ENCODE measurements around the gene VPS9D1.

The VPS9D1 gene

GRCh38 chr16:89744813-89745212 is 24.1 kb upstream of the VPS9D1 start:
- Histone ChIP-seq H3K4me1 (ENCODE audit: insufficient read depth, low read length) (no peaks in the 10 kb centered on the region), H3K9me3 (ENCODE audit: insufficient read depth, low read depth, low read length) (no peaks in the 10 kb centered on the region), H3K27me3 (ENCODE audit: insufficient read depth, low read length) (no peaks in the 10 kb centered on the region), H3K36me3 (ENCODE audit: insufficient read depth, low read depth, low read length) (peaks cover 91% of the 10 kb centered on the region), H3K9ac (ENCODE audit: low read depth, low read length) (no peak overlapping the region), H3K27ac (ENCODE audit: low read length) (no peak overlapping the region), H3K4me3 (ENCODE audit: low read length) (no peak overlapping the region)

- H3K27ac ChIP-seq (ENCODE audit: low read length): no peak overlapping the region
- H3K9me3 ChIP-seq (ENCODE audit: insufficient read depth, low read depth, low read length): no peaks in the 10 kb centered on the region
- H3K36me3 ChIP-seq (ENCODE audit: insufficient read depth, low read depth, low read length): peaks cover 91% of the 10 kb centered on the region
- H3K4me3 ChIP-seq (ENCODE audit: low read length): no peak overlapping the region
- no peaks in the 10 kb centered on the region for H3K4me1 ChIP-seq (ENCODE audit: insufficient read depth, low read length)
- no peaks in the 10 kb centered on the region for H3K27me3 ChIP-seq (ENCODE audit: insufficient read depth, low read length)
- no peak overlapping the region for H3K9ac ChIP-seq (ENCODE audit: low read depth, low read length)
Observed at GRCh38 chr16:89742948-89743347, 22.2 kb upstream of the VPS9D1 start.

- no peak overlapping the region for H3K27ac ChIP-seq (ENCODE audit: low read length)
- H3K9ac ChIP-seq (ENCODE audit: low read depth, low read length): no peak overlapping the region
- peaks cover 94% of the 10 kb centered on the region for H3K36me3 ChIP-seq (ENCODE audit: insufficient read depth, low read depth, low read length)
- no peaks in the 10 kb centered on the region for H3K27me3 ChIP-seq (ENCODE audit: insufficient read depth, low read length)
- no peaks in the 10 kb centered on the region for H3K9me3 ChIP-seq (ENCODE audit: insufficient read depth, low read depth, low read length)
- H3K4me1 ChIP-seq (ENCODE audit: insufficient read depth, low read length): no peaks in the 10 kb centered on the region
- no peak overlapping the region for H3K4me3 ChIP-seq (ENCODE audit: low read length)
Observed at GRCh38 chr16:89741342-89742014, 20.8 kb upstream of the VPS9D1 start.

- H3K27me3 ChIP-seq (ENCODE audit: insufficient read depth, low read length): no peaks in the 10 kb centered on the region
- peaks cover 91% of the 10 kb centered on the region for H3K36me3 ChIP-seq (ENCODE audit: insufficient read depth, low read depth, low read length)
- H3K27ac ChIP-seq (ENCODE audit: low read length): no peak overlapping the region
- no peaks in the 10 kb centered on the region for H3K9me3 ChIP-seq (ENCODE audit: insufficient read depth, low read depth, low read length)
- no peaks in the 10 kb centered on the region for H3K4me1 ChIP-seq (ENCODE audit: insufficient read depth, low read length)
- H3K9ac ChIP-seq (ENCODE audit: low read depth, low read length): no peak overlapping the region
- no peak overlapping the region for H3K4me3 ChIP-seq (ENCODE audit: low read length)
Observed at GRCh38 chr16:89739383-89739782, 18.7 kb upstream of the VPS9D1 start.

- Histone ChIP-seq H3K9ac (ENCODE audit: low read depth, low read length) (no peak overlapping the region), H3K9me3 (ENCODE audit: insufficient read depth, low read depth, low read length) (no peaks in the 10 kb centered on the region), H3K4me1 (ENCODE audit: insufficient read depth, low read length) (no peaks in the 10 kb centered on the region), H3K27ac (ENCODE audit: low read length) (no peak overlapping the region), H3K36me3 (ENCODE audit: insufficient read depth, low read depth, low read length) (peaks cover 91% of the 10 kb centered on the region), H3K27me3 (ENCODE audit: insufficient read depth, low read length) (no peaks in the 10 kb centered on the region), H3K4me3 (ENCODE audit: low read length) (no peak overlapping the region)
Observed at GRCh38 chr16:89738538-89739317, 18.0 kb upstream of the VPS9D1 start.

GRCh38 chr16:89738072-89738377 is 17.3 kb upstream of the VPS9D1 start:
- Histone ChIP-seq H3K9me3 (ENCODE audit: insufficient read depth, low read depth, low read length) (no peaks in the 10 kb centered on the region), H3K9ac (ENCODE audit: low read depth, low read length) (no peak overlapping the region), H3K27ac (ENCODE audit: low read length) (no peak overlapping the region), H3K4me1 (ENCODE audit: insufficient read depth, low read length) (no peaks in the 10 kb centered on the region), H3K27me3 (ENCODE audit: insufficient read depth, low read length) (no peaks in the 10 kb centered on the region), H3K36me3 (ENCODE audit: insufficient read depth, low read depth, low read length) (peaks cover 93% of the 10 kb centered on the region), H3K4me3 (ENCODE audit: low read length) (no peak overlapping the region)

- Histone ChIP-seq H3K9ac (ENCODE audit: low read depth, low read length) (no peak overlapping the region), H3K4me1 (ENCODE audit: insufficient read depth, low read length) (no peaks in the 10 kb centered on the region), H3K36me3 (ENCODE audit: insufficient read depth, low read depth, low read length) (peaks cover 89% of the 10 kb centered on the region), H3K27ac (ENCODE audit: low read length) (no peak overlapping the region), H3K4me3 (ENCODE audit: low read length) (no peak overlapping the region), H3K9me3 (ENCODE audit: insufficient read depth, low read depth, low read length) (no peaks in the 10 kb centered on the region), H3K27me3 (ENCODE audit: insufficient read depth, low read length) (no peaks in the 10 kb centered on the region)
Observed at GRCh38 chr16:89737341-89738071, 16.8 kb upstream of the VPS9D1 start.

- H3K4me3 ChIP-seq (ENCODE audit: low read length): no peak overlapping the region
- H3K27ac ChIP-seq (ENCODE audit: low read length): no peak overlapping the region
- H3K4me1 ChIP-seq (ENCODE audit: insufficient read depth, low read length): no peaks in the 10 kb centered on the region
- H3K9me3 ChIP-seq (ENCODE audit: insufficient read depth, low read depth, low read length): no peaks in the 10 kb centered on the region
- H3K27me3 ChIP-seq (ENCODE audit: insufficient read depth, low read length): no peaks in the 10 kb centered on the region
- H3K9ac ChIP-seq (ENCODE audit: low read depth, low read length): no peak overlapping the region
- H3K36me3 ChIP-seq (ENCODE audit: insufficient read depth, low read depth, low read length): peaks cover 81% of the 10 kb centered on the region
Observed at GRCh38 chr16:89736554-89736953, 15.9 kb upstream of the VPS9D1 start.

- no peaks in the 10 kb centered on the region for H3K9me3 ChIP-seq (ENCODE audit: insufficient read depth, low read depth, low read length)
- H3K27me3 ChIP-seq (ENCODE audit: insufficient read depth, low read length): no peaks in the 10 kb centered on the region; the same call in 1 of the 2 replicates
- H3K4me3 ChIP-seq (ENCODE audit: low read length): no peak overlapping the region
- no peak overlapping the region for H3K27ac ChIP-seq (ENCODE audit: low read length)
- no peak overlapping the region for H3K9ac ChIP-seq (ENCODE audit: low read depth, low read length)
- peaks cover 63% of the 10 kb centered on the region for H3K36me3 ChIP-seq (ENCODE audit: insufficient read depth, low read depth, low read length)
- H3K4me1 ChIP-seq (ENCODE audit: insufficient read depth, low read length): peaks cover 7% of the 10 kb centered on the region; the same call in 1 of the 2 replicates
Observed at GRCh38 chr16:89733792-89734191, 13.1 kb upstream of the VPS9D1 start.

GRCh38 chr16:89733322-89733721 is 12.6 kb upstream of the VPS9D1 start:
- no peak overlapping the region for H3K9ac ChIP-seq (ENCODE audit: low read depth, low read length)
- H3K4me3 ChIP-seq (ENCODE audit: low read length): no peak overlapping the region
- peaks cover 7% of the 10 kb centered on the region; the same call in 1 of the 2 replicates for H3K4me1 ChIP-seq (ENCODE audit: insufficient read depth, low read length)
- H3K27ac ChIP-seq (ENCODE audit: low read length): no peak overlapping the region
- no peaks in the 10 kb centered on the region for H3K9me3 ChIP-seq (ENCODE audit: insufficient read depth, low read depth, low read length)
- no peaks in the 10 kb centered on the region; the same call in 1 of the 2 replicates for H3K27me3 ChIP-seq (ENCODE audit: insufficient read depth, low read length)
- peaks cover 58% of the 10 kb centered on the region for H3K36me3 ChIP-seq (ENCODE audit: insufficient read depth, low read depth, low read length)

GRCh38 chr16:89732918-89733242 is 12.2 kb upstream of the VPS9D1 start:
- no peak overlapping the region for H3K9ac ChIP-seq (ENCODE audit: low read depth, low read length)
- no peak overlapping the region for H3K4me3 ChIP-seq (ENCODE audit: low read length)
- no peak overlapping the region for H3K27ac ChIP-seq (ENCODE audit: low read length)
- H3K9me3 ChIP-seq (ENCODE audit: insufficient read depth, low read depth, low read length): no peaks in the 10 kb centered on the region
- H3K4me1 ChIP-seq (ENCODE audit: insufficient read depth, low read length): peaks cover 7% of the 10 kb centered on the region; the same call in 1 of the 2 replicates
- no peaks in the 10 kb centered on the region; the same call in 1 of the 2 replicates for H3K27me3 ChIP-seq (ENCODE audit: insufficient read depth, low read length)
- peaks cover 54% of the 10 kb centered on the region for H3K36me3 ChIP-seq (ENCODE audit: insufficient read depth, low read depth, low read length)
